Mesenchymal stem cell (in vitro differentiated cells and primary cell): ENCODE measurements around the gene MRPL28.
"Not testable (repeated sequence)": the region's sequence is repeated elsewhere in the genome, so short reads cannot be mapped to it uniquely, and the experiment has no call there.

Experiments
- DNase-seq: peaks from one replicate; pipeline ENCODE4 v3.0.0-alpha.2; 2013
- H2AFZ ChIP-seq: one replicate; pipeline ENCODE4 v1.6.1; 2013; ENCODE audit warnings: low read depth, mild to moderate bottlenecking, control low read depth, inconsistent platforms, low read length, moderate library complexity
- H2AK5ac ChIP-seq: 2 replicates; pipeline ENCODE4 v1.6.1; 2013; ENCODE audit warnings: low read length, moderate library complexity, mild to moderate bottlenecking, inconsistent platforms; ENCODE audit not compliant: severe bottlenecking
- H2BK120ac ChIP-seq: one replicate; pipeline ENCODE4 v1.6.1; 2013; ENCODE audit warnings: low read depth, mild to moderate bottlenecking, inconsistent platforms, low read length, moderate library complexity
- H2BK12ac ChIP-seq, 2 experiments: one replicate each; pipeline ENCODE4 v1.6.1; 2013; ENCODE audit warnings: inconsistent platforms in 2 of 2, low read length in 2 of 2, mild to moderate bottlenecking in 2 of 2, moderate library complexity in 2 of 2, control low read depth in 1 of 2
- H2BK15ac ChIP-seq: one replicate; pipeline ENCODE4 v1.6.1; 2013; ENCODE audit warnings: mild to moderate bottlenecking, low read depth, inconsistent platforms; ENCODE audit not compliant: poor library complexity, severe bottlenecking
- H2BK5ac ChIP-seq: 2 replicates; pipeline ENCODE4 v1.6.1; 2013; ENCODE audit warnings: low read depth, mild to moderate bottlenecking, low read length, control low read depth, inconsistent platforms; ENCODE audit not compliant: poor library complexity, severe bottlenecking
- H3K14ac ChIP-seq, 2 experiments: one replicate each; pipeline ENCODE4 v1.6.1; 2013; ENCODE audit warnings: inconsistent platforms in 2 of 2, low read length in 2 of 2, control low read depth in 1 of 2, mild to moderate bottlenecking in 1 of 2, moderate library complexity in 1 of 2
- H3K18ac ChIP-seq, 2 experiments: one replicate each; pipeline ENCODE4 v1.6.1; 2013; ENCODE audit warnings: inconsistent platforms in 2 of 2, low read length in 2 of 2, control low read depth in 1 of 2, low read depth in 1 of 2, mild to moderate bottlenecking in 1 of 2
- H3K23ac ChIP-seq, 2 experiments: one replicate each; pipeline ENCODE4 v1.6.1; 2013; ENCODE audit warnings: inconsistent platforms in 2 of 2, low read length in 2 of 2, mild to moderate bottlenecking in 2 of 2, moderate library complexity in 2 of 2, control low read depth in 1 of 2
- H3K27ac ChIP-seq: 2 replicates; pipeline ENCODE4 v1.5.1; 2013; ENCODE audit warnings: mild to moderate bottlenecking, moderate library complexity, low read length, control low read depth, inconsistent platforms; ENCODE audit not compliant: poor library complexity, severe bottlenecking
- H3K27me3 ChIP-seq, 2 experiments: 2 replicates each; pipeline versions ENCODE4 v1.6.1 to v1.7.0; 2013; ENCODE audit warnings: low read length in 2 of 2, mild to moderate bottlenecking in 2 of 2, moderate library complexity in 2 of 2, control low read depth in 1 of 2, inconsistent platforms in 1 of 2; ENCODE audit not compliant: control insufficient read depth in 1 of 2, insufficient read depth in 1 of 2
- H3K36me3 ChIP-seq, 2 experiments: 2 replicates each; pipeline versions ENCODE4 v1.6.1 to v1.7.0; 2013; ENCODE audit warnings: low read length in 2 of 2, control low read depth in 1 of 2, inconsistent platforms in 1 of 2, low read depth in 1 of 2, mild to moderate bottlenecking in 1 of 2; ENCODE audit not compliant: insufficient read depth in 2 of 2, control insufficient read depth in 1 of 2
- H3K4ac ChIP-seq, 2 experiments: one replicate each; pipeline ENCODE4 v1.6.1; 2013; ENCODE audit warnings: inconsistent platforms in 2 of 2, low read length in 2 of 2, mild to moderate bottlenecking in 2 of 2, moderate library complexity in 2 of 2, control low read depth in 1 of 2, low read depth in 1 of 2
- H3K4me1 ChIP-seq: 2 replicates; pipeline ENCODE4 v1.6.1; 2013; ENCODE audit warnings: low read depth, low read length, control low read depth; ENCODE audit not compliant: control insufficient read depth, insufficient read depth
- H3K4me2 ChIP-seq: 2 replicates; pipeline ENCODE4 v1.6.1; 2013; ENCODE audit warnings: low read length, mild to moderate bottlenecking, inconsistent platforms; ENCODE audit not compliant: poor library complexity, severe bottlenecking
- H3K4me3 ChIP-seq, 2 experiments: 2 replicates each; pipeline versions ENCODE4 v1.5.1 to v1.7.0; 2013; ENCODE audit warnings: low read length in 2 of 2, mild to moderate bottlenecking in 2 of 2, control low read depth in 1 of 2, low read depth in 1 of 2; ENCODE audit not compliant: insufficient read depth in 1 of 2
- H3K79me1 ChIP-seq: replicated peaks from 2 replicates; pipeline ENCODE4 v1.6.1; 2013; ENCODE audit warnings: mild to moderate bottlenecking, control low read depth, low read length, inconsistent platforms; ENCODE audit not compliant: poor library complexity, severe bottlenecking
- H3K9ac ChIP-seq: 2 replicates; pipeline ENCODE4 v1.7.0; 2013; ENCODE audit warnings: mild to moderate bottlenecking, low read length, moderate library complexity
- H3K9me3 ChIP-seq: 2 replicates; pipeline ENCODE4 v1.7.0; 2013; ENCODE audit warnings: mild to moderate bottlenecking, low read length; ENCODE audit not compliant: control insufficient read depth
- H4K8ac ChIP-seq: one replicate; pipeline ENCODE4 v1.6.1; 2013; ENCODE audit warnings: inconsistent platforms, mild to moderate bottlenecking, low read length, moderate library complexity
- H4K91ac ChIP-seq: one replicate; pipeline ENCODE4 v1.6.1; 2013; ENCODE audit warnings: mild to moderate bottlenecking, low read length, inconsistent platforms
- WGBS: methylation state at CpG from one replicate; pipeline ENCODE4 v1.1.7; 2013; ENCODE audit warnings: mixed read lengths; 5-methylcytosine and 5-hydroxymethylcytosine counted together

MRPL28 gene

GRCh38 chr16:334164-334832, 36.0 kb downstream of the MRPL28 start:
- peaks cover 41% of the 10 kb centered on the region for H3K79me1 ChIP-seq
- H4K8ac ChIP-seq = peak overlapping the region; percentile 75
- H2AFZ ChIP-seq, H3K27me3 ChIP-seq, H3K4ac ChIP-seq, H2BK5ac ChIP-seq, DNase-seq, H2BK12ac ChIP-seq, H3K27ac ChIP-seq, H3K9me3 ChIP-seq, H3K4me3 ChIP-seq, H2AK5ac ChIP-seq, H3K36me3 ChIP-seq, H2BK120ac ChIP-seq, H3K4me2 ChIP-seq, H3K9ac ChIP-seq: not testable (repeated sequence)
- peaks cover 12% of the 10 kb centered on the region for H3K4me1 ChIP-seq
- H3K14ac ChIP-seq = peak overlapping the region in 1 of 2 experiments; percentile 50
- H2BK15ac ChIP-seq = peak overlapping the region; percentile 40
- H3K23ac ChIP-seq = peak overlapping the region in 1 of 2 experiments; percentile 0
- peak overlapping the region in 1 of 2 experiments; percentile 44 for H3K18ac ChIP-seq
- 97% methylated on average over 5 of the region's 5 CpGs for WGBS
- peak overlapping the region; percentile 56 for H4K91ac ChIP-seq

- no peak overlapping the region for H4K8ac ChIP-seq
- no peaks in the 10 kb centered on the region for H3K9me3 ChIP-seq
- H2BK12ac ChIP-seq = peak overlapping the region in 1 of 2 experiments; percentile 29
- no peak overlapping the region for H2AK5ac ChIP-seq
- H3K36me3 ChIP-seq = peaks cover 0 to 2% of the 10 kb centered on the region in 2 experiments
- H3K4ac ChIP-seq = peak overlapping the region in 1 of 2 experiments; percentile 7
- no peak overlapping the region for H3K4me3 ChIP-seq
- peak overlapping the region; percentile 93 for H4K91ac ChIP-seq
- no peak for DNase-seq
- no peak overlapping the region for H2BK120ac ChIP-seq
- peak overlapping the region in 1 of 2 experiments; percentile 50 for H3K14ac ChIP-seq
- H3K27ac ChIP-seq = no peak overlapping the region
- peak overlapping the region; percentile 15 for H2BK15ac ChIP-seq
- no peak overlapping the region for H2BK5ac ChIP-seq
- H3K27me3 ChIP-seq = no peaks in the 10 kb centered on the region
- H3K79me1 ChIP-seq = peaks cover 38% of the 10 kb centered on the region
- H3K18ac ChIP-seq = peak overlapping the region in 1 of 2 experiments; percentile 44
- H3K23ac ChIP-seq = no peak overlapping the region
- whole genome bisulfite sequencing = 92% methylated on average over 5 of the region's 6 CpGs
- H3K9ac ChIP-seq = no peak overlapping the region
- no peak overlapping the region for H3K4me2 ChIP-seq
- H2AFZ ChIP-seq = no peak overlapping the region
- peaks cover 15% of the 10 kb centered on the region for H3K4me1 ChIP-seq
Observed at GRCh38 chr16:333406-334094, 36.8 kb downstream of the MRPL28 start.

GRCh38 chr16:331181-331814, 39.0 kb downstream of the MRPL28 start:
- not testable (repeated sequence) for H2BK15ac ChIP-seq

DNA sequence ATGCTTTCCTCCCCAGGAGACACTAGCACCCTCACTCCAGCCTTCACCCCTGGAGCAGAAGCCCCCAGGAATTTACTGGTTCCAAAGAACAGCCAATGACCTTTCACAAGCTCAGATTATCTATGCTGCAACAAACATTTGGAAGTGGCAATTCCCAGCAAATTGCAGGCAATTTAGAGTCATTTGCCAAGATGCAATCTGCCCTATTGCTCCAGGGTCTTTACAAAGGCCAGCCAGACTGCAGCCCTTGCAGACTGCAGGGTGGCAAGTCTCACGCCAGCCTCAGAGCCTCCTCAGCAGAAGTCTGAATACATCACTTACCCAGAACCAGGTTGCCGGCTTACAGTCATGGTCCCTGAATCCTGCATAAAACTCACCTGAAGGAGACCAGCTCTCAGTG, 39.6 kb downstream of the MRPL28 start:
- Histone ChIP-seq H3K4me1 (peaks cover 22% of the 10 kb centered on the region), H2BK120ac (no peak overlapping the region), H3K36me3 (peaks cover 0 to 3% of the 10 kb centered on the region in 2 experiments), H3K4me3 (no peak overlapping the region), H3K79me1 (peaks cover 23% of the 10 kb centered on the region), H3K4me2 (no peak overlapping the region), H3K18ac (no peak overlapping the region), H3K9me3 (no peaks in the 10 kb centered on the region), H3K9ac (no peak overlapping the region), H2AFZ (no peak overlapping the region), H3K4ac (no peak overlapping the region), H3K27ac (no peak overlapping the region), H2BK5ac (no peak overlapping the region), H3K27me3 (no peaks in the 10 kb centered on the region), H2AK5ac (no peak overlapping the region), H3K23ac (peak overlapping the region in 1 of 2 experiments; percentile 99), H4K8ac (no peak overlapping the region), H2BK15ac (no peak overlapping the region), H4K91ac (no peak overlapping the region), H3K14ac (no peak overlapping the region), H2BK12ac (peak overlapping the region in 1 of 2 experiments; percentile 25)
- 85% methylated on average over 2 of the region's 2 CpGs for WGBS
- no peak for DNase-seq

More at GRCh38 chr16:331181-331814, 39.0 kb downstream of the MRPL28 start:
- H3K18ac ChIP-seq, H4K91ac ChIP-seq, H3K14ac ChIP-seq, H3K9me3 ChIP-seq, H3K4ac ChIP-seq, H2BK120ac ChIP-seq, H2BK5ac ChIP-seq, H2AFZ ChIP-seq, H2AK5ac ChIP-seq, H3K9ac ChIP-seq, H3K4me2 ChIP-seq, H3K27me3 ChIP-seq, H3K23ac ChIP-seq, H3K36me3 ChIP-seq, H3K27ac ChIP-seq, H2BK12ac ChIP-seq, H4K8ac ChIP-seq: not testable (repeated sequence)
- peak; percentile 79 for DNase-seq
- Histone ChIP-seq H3K4me3 (peak overlapping the region in 1 of 2 experiments; percentile 18), H3K79me1 (peaks cover 25% of the 10 kb centered on the region), H3K4me1 (peaks cover 22% of the 10 kb centered on the region)
- WGBS = 50% methylated on average over 6 of the region's 6 CpGs
